Mucosa of gallbladder (tissue), 1 donor: ENCODE measurements around the gene LRRC74B. TPM values are rescaled to one million over a fixed set of nuclear protein-coding genes. Genes with fewer than 3 reads are reported as not detected.
"Not testable (repeated sequence)": the region's sequence is repeated elsewhere in the genome, so short reads cannot be mapped to it uniquely, and the experiment has no call there.

ENCODE experiments used
- DNase-seq: peaks from one replicate; pipeline ENCODE4 v3.0.0-alpha.2; 2020; ENCODE audit warnings: low spot score
- total RNA-seq: library from RNA; stranded (reverse); gene quantifications from one replicate; pipeline ENCODE4 v1.2.1, GENCODE V29; 2021
- donor health status: DM: no; HTN: no; CAD: no.

The LRRC74B gene
- total RNA-seq, 1 donor from 2014 or later = not detected

DNA sequence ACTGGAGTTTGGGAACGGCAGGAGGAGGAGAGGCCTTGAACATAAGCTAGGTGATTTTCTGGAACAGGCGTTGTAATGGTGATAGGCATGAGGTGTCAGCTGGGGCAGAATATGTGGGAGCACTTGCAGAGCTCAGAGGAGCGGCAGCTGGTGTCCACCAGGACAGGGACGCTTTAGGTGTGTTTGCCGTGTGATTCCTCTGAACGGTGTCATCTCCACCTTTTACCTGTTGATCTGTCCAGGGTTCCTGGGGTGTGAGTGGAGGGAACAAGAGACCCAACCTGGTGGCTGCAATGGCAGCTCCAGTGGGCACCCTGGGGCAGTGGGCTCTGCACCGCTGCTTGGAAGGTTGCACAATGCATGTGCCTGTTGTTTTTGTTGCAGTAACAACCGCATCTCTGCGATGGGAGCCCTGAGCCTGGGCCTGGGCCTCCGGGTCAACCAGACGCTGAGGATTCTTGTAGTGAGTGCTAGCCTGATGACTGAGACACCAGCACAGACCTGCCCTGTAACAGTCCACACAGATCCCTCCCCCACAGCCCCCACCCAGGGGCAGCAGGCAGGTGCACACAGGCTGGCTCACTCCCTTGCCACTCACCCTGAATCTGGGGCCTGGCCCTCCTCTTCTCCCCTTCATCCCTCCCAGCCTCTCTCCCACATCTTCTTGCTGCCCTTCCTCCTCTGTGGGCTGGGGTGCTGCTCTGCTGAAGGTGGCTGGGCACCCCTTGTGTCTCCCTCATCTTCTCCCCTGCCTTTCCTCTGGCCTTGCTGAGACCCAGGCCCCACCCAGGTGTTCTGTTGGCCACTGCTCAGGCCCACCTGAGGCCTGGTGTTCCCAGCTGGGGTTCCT, 9.2 kb downstream of the LRRC74B start:
- no peak for DNase-seq

DNA sequence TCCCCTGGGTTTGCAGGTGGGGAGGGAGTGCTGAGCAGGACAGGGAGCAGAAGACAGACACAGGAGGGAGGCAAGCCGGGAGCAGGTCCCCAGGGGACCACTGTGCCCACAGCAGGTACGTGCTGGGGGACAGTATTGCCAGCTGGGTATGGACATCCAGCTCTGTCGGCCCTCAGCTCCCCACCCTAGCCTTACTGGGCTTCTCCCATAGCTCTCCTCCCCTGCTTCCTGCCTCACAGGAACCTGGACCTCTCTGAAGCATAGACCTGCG, 9.8 kb downstream of the LRRC74B start:
- no peak for DNase-seq

DNA sequence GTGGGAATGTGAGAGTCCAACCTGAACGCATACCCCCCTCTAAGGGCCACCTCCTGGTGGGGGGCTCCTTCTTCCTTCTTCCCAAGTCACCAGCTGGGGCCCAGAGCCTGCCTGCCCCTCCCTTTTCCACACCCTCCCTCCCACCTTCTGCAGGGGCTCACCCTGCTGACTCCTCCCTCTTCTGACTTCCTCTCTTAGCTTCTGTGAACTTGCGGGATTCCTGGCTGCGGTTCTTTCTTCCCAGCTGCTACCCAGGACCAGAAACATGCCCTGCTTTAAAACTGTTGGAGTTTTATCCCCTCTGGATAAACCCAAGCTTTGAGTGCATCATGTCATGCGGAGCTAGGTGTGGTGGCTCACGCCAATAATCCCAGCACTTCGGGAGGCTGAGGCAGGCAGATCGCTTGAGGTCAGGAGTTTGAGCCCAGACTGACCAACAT, 10.2 kb downstream of the LRRC74B start:
- no peak for DNase-seq

DNA sequence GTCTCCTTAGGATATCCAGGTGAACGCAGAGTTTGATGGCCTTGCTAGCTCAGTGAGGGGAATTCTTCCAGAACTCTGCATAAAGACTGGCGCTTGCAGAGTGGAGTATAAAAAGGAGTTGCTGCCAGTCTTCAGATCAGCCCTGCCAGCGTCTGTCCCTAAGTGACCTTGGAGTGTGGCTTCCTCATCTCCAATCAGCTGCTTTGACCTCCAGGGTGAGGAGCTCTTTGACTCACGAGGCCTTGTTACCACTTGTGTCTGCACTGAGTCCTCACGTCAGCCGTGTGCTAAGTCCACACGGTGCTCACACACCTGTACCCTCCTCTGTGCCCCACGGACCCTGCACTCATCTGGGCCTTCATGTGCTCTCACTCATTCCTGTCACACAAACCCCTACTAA, 14.6 kb downstream of the LRRC74B start:
- DNase-seq = not testable (repeated sequence)

DNA sequence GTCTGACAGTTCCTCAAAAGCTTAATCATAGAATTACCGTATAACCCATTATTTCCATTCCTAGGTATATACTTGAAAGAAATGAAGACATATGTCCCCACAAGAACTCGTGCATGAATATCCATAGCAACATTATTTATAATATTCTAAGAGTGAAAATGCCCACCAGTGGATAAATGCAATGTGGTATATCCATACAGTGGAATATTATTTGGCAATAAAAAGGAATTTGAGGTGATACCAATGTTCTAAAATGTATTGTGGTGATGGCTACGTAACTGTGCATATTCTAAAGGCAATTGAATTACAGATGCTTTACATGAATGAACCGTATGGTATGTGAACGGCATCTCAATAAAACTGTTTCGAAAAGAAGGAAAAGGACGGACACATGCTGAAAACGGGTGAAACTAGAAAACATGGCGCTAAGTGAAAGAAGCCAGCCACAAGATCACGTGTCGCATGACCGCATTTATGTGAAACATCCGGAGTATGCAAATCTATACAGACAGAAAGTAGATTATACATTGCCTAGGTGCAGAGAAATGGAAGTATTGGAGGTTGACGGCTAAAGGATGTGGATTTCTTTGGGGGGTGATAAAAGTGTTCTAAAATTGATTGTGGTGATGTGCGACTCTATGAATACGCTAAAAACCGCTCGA, 16.0 kb downstream of the LRRC74B start:
- DNase-seq = not testable (repeated sequence)

DNA sequence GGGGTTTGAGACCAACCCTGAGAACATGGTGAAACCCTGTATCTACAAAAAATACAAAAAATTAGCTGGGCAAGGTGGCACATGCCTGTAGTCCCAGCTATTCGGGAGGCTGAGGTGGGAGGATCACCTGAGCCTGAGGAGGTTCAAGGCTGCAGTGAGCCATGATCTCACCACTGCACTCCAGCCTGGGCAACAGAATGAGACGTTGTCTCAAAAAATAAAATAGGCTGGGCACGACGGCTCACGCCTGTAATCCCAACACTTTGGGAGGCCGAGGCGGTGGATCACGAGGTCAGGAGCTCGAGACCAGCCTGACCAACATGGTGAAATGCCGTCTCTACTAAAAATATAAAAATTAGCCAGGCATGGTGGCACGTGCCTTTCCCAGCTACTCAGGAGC, 18.7 kb downstream of the LRRC74B start:
- not testable (repeated sequence) for DNase-seq

DNA sequence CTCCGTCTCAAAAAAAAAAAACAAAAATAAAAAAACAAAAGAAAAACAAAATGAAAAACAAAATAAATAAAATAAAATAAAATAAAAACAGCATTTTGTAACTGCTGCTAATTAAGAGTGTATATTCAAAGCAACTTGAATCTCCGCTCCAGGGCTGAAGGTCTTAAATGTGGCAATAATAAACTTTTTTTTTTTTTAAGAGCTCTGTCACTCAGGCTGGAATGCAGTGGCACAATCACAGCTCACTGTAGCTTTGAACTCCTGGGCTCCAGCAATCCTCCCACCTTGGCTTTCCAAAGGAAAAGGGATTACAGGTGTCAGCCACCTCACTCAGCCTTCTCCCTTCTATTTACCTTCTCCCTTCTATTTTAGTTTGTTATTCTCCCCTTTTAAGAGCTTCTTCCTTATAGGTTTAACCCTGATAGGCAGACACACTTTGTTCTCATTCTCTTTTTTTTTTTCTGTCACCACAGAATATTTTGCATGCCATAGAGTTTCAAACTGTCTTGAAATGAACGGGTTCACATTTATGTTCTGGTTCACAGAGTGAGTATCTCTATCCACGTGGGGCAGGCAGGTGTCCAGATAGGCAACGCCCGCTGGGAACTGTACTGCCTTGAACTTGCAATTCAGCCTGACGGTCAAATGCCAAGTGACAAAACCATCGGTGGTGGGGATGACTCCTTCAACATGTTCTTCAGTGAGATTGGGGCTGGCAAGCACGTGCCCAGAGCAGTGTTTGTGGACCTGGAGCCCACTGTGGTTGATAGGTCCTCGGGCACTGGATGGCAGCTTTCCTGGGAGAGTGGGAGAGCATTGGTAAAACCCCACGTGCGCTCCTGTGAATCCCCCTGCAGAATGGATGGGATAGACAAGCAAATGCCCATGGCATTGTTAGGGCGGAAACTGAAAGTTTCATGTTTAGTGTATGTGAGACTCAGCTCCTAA, 19.4 kb downstream of the LRRC74B start:
- no peak for DNase-seq

DNA sequence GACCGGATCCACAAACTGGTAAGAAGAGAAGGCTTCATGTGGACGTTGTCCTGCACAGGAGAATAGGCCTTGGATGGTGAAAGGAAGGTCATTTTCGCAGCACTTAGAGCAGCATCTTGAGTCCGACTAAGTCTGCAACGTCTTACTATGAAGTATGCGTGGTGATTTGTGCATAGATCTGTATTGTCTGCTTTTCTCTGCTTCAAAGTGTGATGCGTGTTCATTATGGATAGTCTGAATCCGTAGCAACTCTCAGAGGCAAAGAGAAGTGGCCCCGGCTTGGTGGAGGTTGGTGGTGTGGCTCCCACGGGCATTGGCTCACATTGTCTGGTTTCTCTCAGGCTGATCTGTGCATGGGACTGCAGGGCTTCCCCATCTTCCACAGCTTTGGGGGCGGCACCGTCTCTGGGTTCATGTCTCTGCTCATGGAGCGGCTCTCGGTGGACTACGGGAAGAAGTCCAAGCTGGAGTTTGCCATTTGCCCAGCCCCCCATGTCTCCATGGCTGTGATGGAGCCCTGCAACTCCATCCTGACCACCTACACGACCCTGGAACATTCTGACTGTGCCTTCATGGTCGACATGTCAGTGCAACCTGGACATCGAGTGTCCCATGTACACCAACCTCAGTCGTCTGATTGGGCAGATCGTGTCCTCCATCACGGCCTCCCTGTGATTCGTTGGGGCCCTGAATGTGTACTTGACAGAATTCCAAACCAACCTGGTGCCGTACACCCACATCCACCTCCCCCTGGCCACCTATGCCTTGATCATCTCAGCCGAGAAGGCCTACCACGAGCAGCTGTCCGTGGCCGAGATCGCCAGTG, 21.5 kb downstream of the LRRC74B start:
- DNase-seq = no peak

DNA sequence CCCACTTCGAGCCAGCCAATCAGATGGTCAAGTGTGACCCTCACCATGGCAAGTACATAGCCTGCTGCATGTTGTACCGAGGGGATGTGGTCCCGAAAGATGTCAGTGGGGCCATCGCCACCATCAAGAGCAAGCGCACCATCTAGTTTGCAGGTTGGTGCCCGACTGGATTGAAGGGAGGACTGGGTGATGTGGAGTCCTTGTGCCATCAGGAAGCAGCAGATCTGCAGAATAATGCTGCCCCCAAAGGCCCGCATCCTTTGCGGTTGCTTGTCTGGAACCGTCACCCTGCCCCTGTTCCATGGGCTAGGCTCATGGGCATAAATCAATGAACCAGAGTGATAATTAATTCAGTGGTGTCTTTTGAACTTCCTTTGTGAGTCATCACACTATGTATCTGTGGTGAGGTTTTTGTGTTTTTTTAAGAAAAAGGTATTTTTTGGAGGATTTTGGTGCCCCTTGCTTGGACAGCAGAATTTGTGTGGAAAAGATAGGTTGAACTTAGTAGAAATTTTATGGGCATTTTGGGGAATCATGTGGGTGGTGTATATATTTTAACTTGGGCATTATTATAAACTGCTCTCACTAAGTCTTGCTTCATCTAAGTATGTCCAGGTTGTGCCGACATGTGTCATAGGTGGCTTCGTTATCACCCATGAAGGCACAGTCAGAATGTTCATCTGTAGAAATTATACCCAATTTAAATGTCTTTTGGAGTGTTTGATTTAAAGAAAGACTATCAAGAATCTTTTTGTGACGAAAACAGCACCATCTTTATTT, 22.3 kb downstream of the LRRC74B start:
- no peak for DNase-seq

DNA sequence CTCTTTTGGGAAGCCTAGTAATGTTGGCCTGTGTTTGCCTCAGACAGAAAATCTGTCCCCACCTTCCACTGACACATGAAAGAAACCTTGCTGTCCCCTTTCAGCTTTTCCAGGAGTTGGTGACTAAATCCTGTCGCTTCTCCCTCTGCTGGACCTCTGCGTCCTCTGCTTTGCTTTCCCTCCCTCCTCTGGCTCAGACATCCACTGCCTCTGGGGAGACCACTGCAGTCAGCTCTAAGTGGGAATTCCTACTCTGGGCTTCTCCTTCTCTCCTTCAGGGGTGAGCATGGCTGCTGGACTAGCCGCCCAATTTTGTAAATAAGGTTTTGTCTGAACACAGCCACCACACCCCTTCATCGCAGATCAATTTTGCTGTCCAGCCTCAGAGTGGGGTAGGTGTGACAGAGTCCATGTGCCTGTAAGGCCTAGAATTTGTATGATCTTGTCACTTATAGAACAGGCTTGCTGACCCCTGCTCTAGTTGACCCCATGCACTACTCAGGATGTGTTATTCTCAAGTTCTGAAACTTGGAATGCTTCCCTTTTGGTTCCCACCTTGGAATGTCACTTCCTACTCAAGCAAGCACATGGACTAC, 23.0 kb downstream of the LRRC74B start:
- DNase-seq = no peak

DNA sequence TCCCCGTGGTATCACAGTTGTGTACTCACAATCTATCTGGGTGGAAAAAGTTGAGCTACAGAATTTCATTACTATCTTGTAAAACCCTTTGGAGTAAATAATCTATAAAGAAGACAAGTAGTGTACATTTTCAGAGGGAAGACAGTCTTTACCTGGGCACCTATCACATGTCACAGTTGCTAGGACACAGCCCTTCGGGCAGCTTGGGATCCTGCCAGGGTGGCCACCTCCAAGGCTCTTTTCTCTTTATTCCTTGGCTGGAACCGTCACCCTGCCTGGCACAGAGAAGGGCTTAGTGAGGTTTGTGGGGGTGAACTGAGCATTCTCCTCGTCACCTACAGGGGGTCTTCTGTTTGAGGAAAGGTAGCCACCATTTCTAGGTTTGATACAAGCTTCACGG, 23.6 kb downstream of the LRRC74B start:
- DNase-seq = no peak

DNA sequence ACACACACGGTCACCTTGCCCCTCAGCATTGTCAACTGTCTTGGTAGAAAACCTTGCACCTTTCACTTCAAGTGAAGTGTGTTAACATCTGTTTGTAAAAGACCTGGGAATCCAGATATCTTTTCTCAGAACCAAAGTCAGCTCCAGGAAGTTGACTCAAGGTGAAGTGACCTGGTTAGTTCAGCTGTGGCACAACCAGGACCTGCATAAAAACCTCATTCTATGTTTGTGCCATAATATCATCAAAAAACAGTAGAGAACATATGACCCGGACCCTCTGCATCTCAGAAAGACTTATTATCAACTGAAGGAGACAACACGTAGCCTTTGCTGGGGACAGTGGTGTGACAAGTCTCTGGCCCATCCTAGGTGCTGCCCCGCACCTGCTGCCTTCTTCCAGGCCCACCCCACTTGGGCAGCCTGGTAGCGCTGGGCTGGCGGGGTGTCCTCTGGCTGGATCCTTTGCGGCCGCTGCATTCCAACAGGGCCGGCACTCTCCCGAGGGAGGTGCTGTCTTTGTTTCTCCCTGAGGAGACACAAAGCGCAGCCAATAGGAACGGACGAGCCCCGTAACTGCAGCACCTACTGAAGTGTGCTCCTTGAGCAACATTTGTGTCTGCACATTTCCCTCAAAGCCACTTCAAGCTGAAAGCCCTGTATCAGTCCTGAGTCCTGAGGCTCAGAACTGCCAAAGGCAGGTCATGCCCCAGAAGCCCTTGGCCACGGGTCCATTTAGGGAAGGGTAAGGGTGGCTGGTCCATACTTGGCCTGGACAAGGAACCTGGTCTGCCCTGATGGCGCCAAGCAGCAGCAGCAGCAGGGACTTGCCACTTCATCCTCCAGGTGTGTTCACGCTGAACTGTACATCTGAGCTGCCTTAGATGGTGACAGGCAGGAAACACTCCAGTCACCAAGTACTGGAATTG, 25.2 kb downstream of the LRRC74B start:
- DNase-seq = no peak

DNA sequence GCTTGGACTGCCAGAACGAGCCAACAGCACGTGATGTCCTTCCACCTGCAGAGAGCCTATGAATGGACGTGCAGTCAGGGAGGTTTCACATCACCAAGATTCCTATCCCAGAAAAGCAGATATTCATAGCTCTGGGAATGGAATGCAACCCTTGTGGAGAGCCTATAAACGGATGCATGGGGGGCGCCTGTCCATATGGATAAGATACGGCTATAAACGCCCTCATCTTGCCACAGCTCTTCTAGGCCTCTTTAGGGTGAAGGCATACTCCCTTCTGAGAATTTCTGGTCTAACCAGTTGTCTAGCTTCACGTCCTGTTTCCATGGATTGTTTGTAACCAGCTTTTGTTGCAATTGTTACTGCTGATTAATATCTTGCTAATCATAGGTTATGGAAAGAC, 26.1 kb downstream of the LRRC74B start:
- DNase-seq = not testable (repeated sequence)

DNA sequence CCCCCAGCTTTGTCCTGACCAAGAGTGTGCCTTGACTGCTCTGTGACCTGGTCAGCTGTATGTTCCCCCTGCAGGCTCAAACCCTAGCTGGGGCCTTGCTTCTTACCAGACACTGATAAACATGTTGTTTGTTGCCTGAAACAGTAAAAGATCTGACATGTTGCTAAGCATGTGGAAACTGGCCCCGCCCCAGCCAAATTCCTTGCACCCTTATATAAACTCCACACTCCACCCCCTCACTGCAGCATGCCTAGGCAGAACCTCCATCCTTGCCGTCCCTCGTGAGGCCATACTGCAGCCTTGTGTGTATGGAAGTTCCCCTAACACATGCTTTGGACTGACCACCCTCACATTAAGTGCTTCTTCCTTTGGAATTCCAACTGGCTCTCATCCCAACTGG, 27.3 kb downstream of the LRRC74B start:
- no peak for DNase-seq

DNA sequence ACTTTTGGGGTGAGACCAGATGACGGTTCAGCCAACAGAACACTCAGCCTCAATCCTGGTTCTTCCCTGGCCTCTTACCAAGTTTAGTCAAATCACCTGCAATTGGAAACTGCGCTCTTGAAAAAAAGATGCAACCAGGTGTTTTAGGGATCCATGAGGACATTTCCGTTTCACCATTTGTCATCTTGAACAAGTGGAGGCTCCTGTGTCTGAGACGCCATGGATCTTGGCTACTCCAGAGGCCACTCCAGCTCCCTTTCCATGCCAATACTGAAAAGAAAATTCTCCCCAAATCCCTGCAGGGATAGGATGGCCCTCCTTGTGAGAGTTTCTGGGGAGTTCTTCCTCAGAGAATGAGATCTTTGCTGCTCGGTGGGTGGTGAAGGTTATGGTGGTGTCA, 27.7 kb downstream of the LRRC74B start:
- no peak for DNase-seq

DNA sequence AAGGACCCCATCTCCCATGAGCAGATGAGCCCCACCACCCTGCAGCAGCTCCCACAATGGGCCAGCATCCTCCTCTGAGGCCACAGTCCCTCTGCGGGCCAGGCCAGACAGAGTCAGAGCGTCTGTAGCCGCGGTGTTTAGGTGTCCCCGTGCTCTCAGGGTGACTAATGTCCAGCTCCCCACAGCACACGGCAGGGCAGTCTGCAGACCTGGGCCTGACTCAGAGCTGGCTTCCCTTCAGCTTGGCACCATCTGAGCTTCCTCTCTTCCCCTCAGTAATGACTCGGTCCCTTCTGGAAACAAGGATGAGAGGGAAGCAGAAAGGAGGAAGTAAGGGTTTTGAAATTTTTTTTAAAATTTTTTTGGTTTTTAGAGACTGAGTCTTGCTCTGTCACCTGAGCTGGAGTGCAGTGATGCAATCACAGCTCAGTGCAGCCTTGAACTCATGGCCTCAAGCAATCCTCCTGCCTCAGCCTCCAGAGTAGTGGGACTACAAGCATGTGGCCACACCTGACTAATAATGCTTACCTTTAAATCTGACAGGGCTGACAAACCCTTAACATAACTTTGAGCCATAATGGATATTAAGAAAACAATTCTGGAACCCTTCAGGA, 28.5 kb downstream of the LRRC74B start:
- DNase-seq = no peak

DNA sequence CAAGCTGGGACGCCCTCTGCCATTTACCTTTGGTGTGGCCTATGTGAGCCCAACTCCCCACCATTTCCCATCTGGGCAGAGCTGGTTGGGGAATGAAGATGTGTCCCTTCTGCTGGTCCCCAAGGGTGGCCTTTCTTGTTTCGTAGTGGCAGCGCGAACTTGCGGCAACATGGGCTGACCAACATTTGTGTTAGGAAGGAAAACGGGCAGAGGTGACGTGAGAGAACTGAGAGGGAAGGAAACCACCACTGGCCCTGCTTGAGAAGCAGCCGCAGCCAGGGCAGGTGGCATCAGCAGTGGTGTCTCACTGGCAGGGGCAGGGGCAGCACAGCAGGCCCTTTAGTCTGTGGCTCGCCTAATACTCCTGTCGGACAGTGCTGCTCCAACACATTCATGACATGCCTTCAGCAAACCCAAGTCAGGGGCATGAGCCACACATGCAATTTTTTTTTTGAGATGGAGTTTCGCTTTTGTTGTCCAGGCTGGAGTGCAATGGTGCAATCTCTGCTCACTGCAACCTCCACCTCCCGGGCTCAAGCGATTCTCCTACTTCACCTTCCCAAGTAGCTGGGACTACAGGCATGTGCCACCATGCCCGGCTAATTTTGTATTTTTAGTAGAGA, 29.9 kb downstream of the LRRC74B start:
- DNase-seq = no peak

DNA sequence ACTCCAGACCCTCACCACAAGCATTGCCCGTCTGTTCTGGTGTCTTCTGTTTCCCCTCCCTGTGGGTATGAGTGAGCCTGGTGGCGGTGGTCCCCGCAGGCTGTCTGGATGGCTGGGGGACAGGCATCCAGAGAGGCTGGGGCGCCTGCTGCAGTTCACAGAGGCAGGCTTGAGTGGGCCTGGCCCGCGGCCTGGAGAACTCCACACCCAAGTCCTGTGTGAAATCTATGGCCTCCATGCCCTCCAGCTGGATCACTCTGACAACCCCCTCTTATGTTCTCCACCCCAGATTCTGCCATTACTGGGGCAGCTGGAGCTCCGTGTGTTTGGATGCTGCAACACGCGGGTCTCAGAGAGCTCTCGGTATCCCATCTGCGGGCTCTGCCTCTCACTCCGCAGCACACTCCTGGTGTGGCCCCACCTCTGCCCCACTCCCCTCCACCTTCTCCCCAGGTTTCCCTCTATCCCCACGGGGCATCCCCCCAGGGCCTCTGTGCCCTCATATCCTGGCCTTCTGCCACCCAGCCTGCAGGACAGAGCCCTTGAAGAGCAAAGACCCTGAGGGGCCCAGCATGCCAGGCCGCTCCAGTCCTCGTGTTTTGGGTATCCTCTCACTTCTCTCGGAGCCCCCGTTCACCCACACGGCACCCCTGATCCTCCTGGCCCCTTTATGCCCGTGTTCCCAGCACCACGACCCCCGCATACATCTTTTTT, 31.3 kb downstream of the LRRC74B start:
- DNase-seq = no peak
